Peyer's patch (tissue), 4 donors: ENCODE measurements around the gene ANKRD36C.

ENCODE experiments used
- CTCF ChIP-seq, 6 experiments: fragments of 450-650 bp in 4 of 6; fragments of 200-600 bp in 2 of 6; sonication (generic) in 1 of 6; IDR thresholded peaks; one replicate each; pipeline ENCODE4 v1.5.1; 2017 to 2019; ENCODE audit warnings: antibody characterized with exemption in 6 of 6, mild to moderate bottlenecking in 3 of 6, moderate library complexity in 1 of 6
- POLR2A ChIP-seq, 2 donors: fragments of 450-650 bp; IDR thresholded peaks; one replicate each; pipeline ENCODE4 v1.5.1; 2017; ENCODE audit warnings: antibody characterized with exemption in 2 of 2, mild to moderate bottlenecking in 2 of 2, moderate library complexity in 2 of 2

GRCh38 chr2:96024336-96025193, 32.9 kb upstream of the ANKRD36C start:
- TF ChIP-seq POLR2A (IDR thresholded peaks at IDR 0.05) = no peak
- no peak for TF ChIP-seq CTCF (IDR thresholded peaks at IDR 0.05)
